IgD-negative memory B cell (primary cell): ENCODE data around the gene CD180. TPM values are rescaled to one million over a fixed set of nuclear protein-coding genes. Genes with fewer than 3 reads are reported as not detected.
"Not testable (repeated sequence)": the region's sequence is repeated elsewhere in the genome, so short reads cannot be mapped to it uniquely, and the experiment has no call there.

Experiments used
- H3K27ac Mint-ChIP-seq, 3 donors: one replicate each; pipeline ENCODE4 v1.8.0; 2020 to 2022; ENCODE audit warnings: mild to moderate bottlenecking in 3 of 3, mixed read lengths in 3 of 3, moderate library complexity in 1 of 3
- H3K27me3 Mint-ChIP-seq: one replicate; pipeline ENCODE4 v1.8.0; 2021; ENCODE audit warnings: mixed read lengths
- H3K36me3 Mint-ChIP-seq: one replicate; pipeline ENCODE4 v1.8.0; 2020; ENCODE audit warnings: mild to moderate bottlenecking, mixed read lengths
- H3K4me1 Mint-ChIP-seq, 3 donors: one replicate each; pipeline ENCODE4 v1.8.0; 2020 to 2022; ENCODE audit warnings: mixed read lengths in 3 of 3, mild to moderate bottlenecking in 1 of 3
- H3K4me3 Mint-ChIP-seq, 4 donors: one replicate each; pipeline ENCODE4 v1.8.0; 2020 to 2022; ENCODE audit warnings: mild to moderate bottlenecking in 4 of 4, mixed read lengths in 4 of 4, moderate library complexity in 3 of 4
- H3K9me3 Mint-ChIP-seq, 3 donors: one replicate each; pipeline ENCODE4 v1.8.0; 2020 to 2021; ENCODE audit warnings: mixed read lengths in 3 of 3, mild to moderate bottlenecking in 1 of 3
- polyA plus RNA-seq: library from polyadenylated mRNA; unstranded; fragments of 300-500 nt; fragmentation: Illumina TruSeq; gene quantifications from one replicate; pipeline ENCODE4 v1.2.3, GENCODE V29; 2021

Gene CD180
- polyA plus RNA-seq, 1 donor from 2014 or later: 99.1 TPM

GRCh38 chr5:67189931-67190330 is 6.7 kb downstream of the CD180 start:
- H3K36me3 Mint-ChIP-seq: peaks cover 24% of the 10 kb centered on the region
- peaks cover 48 to 71% (median 53%) of the 10 kb centered on the region in 3 donors for H3K4me1 Mint-ChIP-seq
- H3K4me3 Mint-ChIP-seq: peak overlapping the region; percentile 95 to 98 (median 98)
- H3K9me3 Mint-ChIP-seq: peaks cover 0 to 3% (median 0%) of the 10 kb centered on the region in 3 donors
- H3K27me3 Mint-ChIP-seq: no peaks in the 10 kb centered on the region
- H3K27ac Mint-ChIP-seq: peak overlapping the region; percentile 20 to 78 (median 73)

- peaks cover 22% of the 10 kb centered on the region for H3K36me3 Mint-ChIP-seq
- H3K27ac Mint-ChIP-seq: peak overlapping the region; percentile 73 to 88 (median 78)
- peaks cover 0 to 3% (median 0%) of the 10 kb centered on the region in 3 donors for H3K9me3 Mint-ChIP-seq
- peaks cover 48 to 72% (median 53%) of the 10 kb centered on the region in 3 donors for H3K4me1 Mint-ChIP-seq
- peak overlapping the region; percentile 95 to 98 (median 98) for H3K4me3 Mint-ChIP-seq
- H3K27me3 Mint-ChIP-seq: no peaks in the 10 kb centered on the region
Measured at GRCh38 chr5:67189079-67189354, 7.6 kb downstream of the CD180 start.

GRCh38 chr5:67188274-67189078 is 8.1 kb downstream of the CD180 start:
- Mint-ChIP-seq H3K27ac (peak overlapping the region; percentile 73 to 88 (median 78)), H3K36me3 (peaks cover 20% of the 10 kb centered on the region), H3K9me3 (peaks cover 0 to 3% (median 0%) of the 10 kb centered on the region in 3 donors), H3K27me3 (no peaks in the 10 kb centered on the region), H3K4me1 (peaks cover 48 to 75% (median 53%) of the 10 kb centered on the region in 3 donors), H3K4me3 (peak overlapping the region; percentile 95 to 98 (median 98))

GRCh38 chr5:67187006-67187715 is 9.4 kb downstream of the CD180 start:
- Mint-ChIP-seq H3K27me3 (no peaks in the 10 kb centered on the region), H3K27ac (peak overlapping the region; percentile 59 to 88 (median 70)), H3K9me3 (peaks cover 0 to 3% (median 3%) of the 10 kb centered on the region in 3 donors), H3K4me3 (peak overlapping the region; percentile 50 to 98 (median 73)), H3K36me3 (peaks cover 17% of the 10 kb centered on the region), H3K4me1 (peaks cover 47 to 72% (median 54%) of the 10 kb centered on the region in 3 donors)

- Mint-ChIP-seq H3K27me3 (no peaks in the 10 kb centered on the region), H3K27ac (no peak overlapping the region), H3K9me3 (peaks cover 2 to 3% (median 3%) of the 10 kb centered on the region in 3 donors), H3K4me1 (peaks cover 46 to 53% (median 47%) of the 10 kb centered on the region in 3 donors), H3K4me3 (no peak overlapping the region), H3K36me3 (peaks cover 15% of the 10 kb centered on the region)
Measured at GRCh38 chr5:67183859-67184258, 12.7 kb downstream of the CD180 start.

- H3K4me3 Mint-ChIP-seq: no peak overlapping the region
- H3K4me1 Mint-ChIP-seq: peaks cover 42 to 47% (median 44%) of the 10 kb centered on the region in 3 donors
- peaks cover 4 to 12% (median 11%) of the 10 kb centered on the region in 3 donors for H3K9me3 Mint-ChIP-seq
- H3K27me3 Mint-ChIP-seq: no peaks in the 10 kb centered on the region
- H3K36me3 Mint-ChIP-seq: peaks cover 20% of the 10 kb centered on the region
- H3K27ac Mint-ChIP-seq: peak overlapping the region in 1 of 3 donors; percentile 71
Measured at GRCh38 chr5:67182301-67182790, 14.3 kb downstream of the CD180 start.

- Mint-ChIP-seq H3K36me3 (peaks cover 20% of the 10 kb centered on the region), H3K27ac (peak overlapping the region in 1 of 3 donors; percentile 40), H3K4me3 (peak overlapping the region in 2 of 4 donors; percentile 56 to 70), H3K27me3 (no peaks in the 10 kb centered on the region), H3K9me3 (peaks cover 7 to 18% (median 16%) of the 10 kb centered on the region in 3 donors), H3K4me1 (peaks cover 43 to 44% (median 43%) of the 10 kb centered on the region in 3 donors)
Measured at GRCh38 chr5:67181648-67182221, 14.9 kb downstream of the CD180 start.

- H3K9me3 Mint-ChIP-seq: peaks cover 8 to 29% (median 26%) of the 10 kb centered on the region in 3 donors
- peak overlapping the region in 2 of 3 donors; percentile 15 to 36 for H3K27ac Mint-ChIP-seq
- peaks cover 40 to 44% (median 43%) of the 10 kb centered on the region in 3 donors for H3K4me1 Mint-ChIP-seq
- H3K4me3 Mint-ChIP-seq: peak overlapping the region in 2 of 4 donors; percentile 33 to 41
- H3K27me3 Mint-ChIP-seq: no peaks in the 10 kb centered on the region
- H3K36me3 Mint-ChIP-seq: peaks cover 33% of the 10 kb centered on the region
Measured at GRCh38 chr5:67179697-67180361, 16.8 kb downstream of the CD180 start.

GRCh38 chr5:67178966-67179365 is 17.6 kb downstream of the CD180 start:
- H3K36me3 Mint-ChIP-seq: peaks cover 30% of the 10 kb centered on the region
- H3K27ac Mint-ChIP-seq: no peak overlapping the region
- peaks cover 8 to 29% (median 26%) of the 10 kb centered on the region in 3 donors for H3K9me3 Mint-ChIP-seq
- no peaks in the 10 kb centered on the region for H3K27me3 Mint-ChIP-seq
- peaks cover 40 to 44% (median 42%) of the 10 kb centered on the region in 3 donors for H3K4me1 Mint-ChIP-seq
- peak overlapping the region in 1 of 4 donors; percentile 41 for H3K4me3 Mint-ChIP-seq

GRCh38 chr5:67178085-67178484 is 18.5 kb downstream of the CD180 start:
- H3K27ac Mint-ChIP-seq: peak overlapping the region in 1 of 3 donors; percentile 3
- H3K36me3 Mint-ChIP-seq: peaks cover 26% of the 10 kb centered on the region
- H3K9me3 Mint-ChIP-seq: peaks cover 8 to 29% (median 26%) of the 10 kb centered on the region in 3 donors
- peaks cover 37 to 44% (median 37%) of the 10 kb centered on the region in 3 donors for H3K4me1 Mint-ChIP-seq
- H3K4me3 Mint-ChIP-seq: peak overlapping the region in 1 of 4 donors; percentile 55
- no peaks in the 10 kb centered on the region for H3K27me3 Mint-ChIP-seq

- Mint-ChIP-seq H3K27me3 (no peaks in the 10 kb centered on the region), H3K9me3 (peaks cover 8 to 26% (median 24%) of the 10 kb centered on the region in 3 donors), H3K4me1 (peaks cover 28 to 40% (median 31%) of the 10 kb centered on the region in 3 donors), H3K27ac (peak overlapping the region; percentile 43 to 87 (median 69)), H3K4me3 (peak overlapping the region in 1 of 4 donors; percentile 77), H3K36me3 (peaks cover 24% of the 10 kb centered on the region)
Measured at GRCh38 chr5:67176936-67177335, 19.7 kb downstream of the CD180 start.

- Mint-ChIP-seq H3K9me3 (peaks cover 6 to 26% (median 24%) of the 10 kb centered on the region in 3 donors), H3K27ac (no peak overlapping the region), H3K4me1 (peaks cover 10 to 21% (median 20%) of the 10 kb centered on the region in 3 donors), H3K27me3 (no peaks in the 10 kb centered on the region), H3K36me3 (peaks cover 20% of the 10 kb centered on the region), H3K4me3 (peak overlapping the region in 1 of 4 donors; percentile 63)
Measured at GRCh38 chr5:67173959-67174358, 22.6 kb downstream of the CD180 start.

GRCh38 chr5:67173351-67173750 is 23.2 kb downstream of the CD180 start:
- H3K4me1 Mint-ChIP-seq: peaks cover 7 to 20% (median 18%) of the 10 kb centered on the region in 3 donors
- not testable (repeated sequence) for H3K27ac Mint-ChIP-seq, H3K4me3 Mint-ChIP-seq, H3K27me3 Mint-ChIP-seq
- peaks cover 16% of the 10 kb centered on the region for H3K36me3 Mint-ChIP-seq
- peaks cover 6 to 24% (median 23%) of the 10 kb centered on the region in 3 donors for H3K9me3 Mint-ChIP-seq

- Mint-ChIP-seq H3K36me3 (peaks cover 10% of the 10 kb centered on the region), H3K9me3 (peaks cover 0 to 5% (median 5%) of the 10 kb centered on the region in 3 donors), H3K4me3 (no peak overlapping the region), H3K27ac (no peak overlapping the region), H3K27me3 (no peaks in the 10 kb centered on the region), H3K4me1 (peaks cover 15 to 23% (median 22%) of the 10 kb centered on the region in 3 donors)
Measured at GRCh38 chr5:67170767-67171166, 25.8 kb downstream of the CD180 start.
